K562 (cell line): Measurements from ENCODE around the gene EEFSEC. TPM values are rescaled to one million over a fixed set of nuclear protein-coding genes. Genes with fewer than 3 reads are reported as not detected.

Experiments used
- ATAC-seq: fragments of 200-7000 bp; cut with Tn5 transposase; 3 replicates; pipeline ENCODE4 v1.9.1; 2020; ENCODE audit warnings: moderate library complexity
- BruUV-seq: library from RNA; stranded (reverse); fragments of 400-500 nt; replicated peaks from 2 replicates; lab custom pipeline; 2021; lab: Mats Ljungman, UMichigan
- CTCF ChIA-PET: fragments of 300-600 bp; formaldehyde crosslinking; extraction: SDS; loops from one replicate; lab custom pipeline; 2021; ENCODE audit warnings: low intra/inter-chr PET ratio; lab: Yijun Ruan, JAX
- POLR2A ChIA-PET: fragments of 300-600, 350-650 bp; sonication (Branson Sonifier 250); formaldehyde crosslinking; extraction: SDS; loops from one replicate; lab custom pipeline; 2021; ENCODE audit warnings: antibody characterized with exemption, inconsistent platforms; lab: Yijun Ruan, JAX
- DNase-seq, 4 experiments: peaks; one replicate each; pipeline versions ENCODE4 v3.0.0 to v3.0.0-alpha.2; 2011 to 2018; ENCODE audit warnings: low spot score in 3 of 4, mixed read lengths in 3 of 4; ENCODE audit errors: extremely low read depth in 1 of 4
- FAIRE-seq: peaks from 2 replicates; lab custom pipeline; 2011; peaks lifted over from hg19 to GRCh38; lab: Jason Lieb, UNC
- H2AFZ ChIP-seq: 2 replicates; pipeline ENCODE4 v1.6.0; 2011; ENCODE audit warnings: low read depth, low read length, control low read depth, inconsistent platforms
- H3K27ac ChIP-seq: fragments of 200-600 bp; 3 replicates; pipeline ENCODE4 v1.8.0; 2011; ENCODE audit warnings: low read depth, mild to moderate bottlenecking, control low read depth, inconsistent platforms, low read length, moderate library complexity, mixed read lengths; ENCODE audit errors: extremely low read depth
- H3K27me3 ChIP-seq, 2 experiments: fragments of 300-600 bp in 1 of 2; 2 replicates in 1 of 2; 3 replicates in 1 of 2; pipeline versions ENCODE4 v1.6.0 to v1.8.0; 2011; ENCODE audit warnings: inconsistent platforms in 2 of 2, low read length in 2 of 2, mild to moderate bottlenecking in 1 of 2, mixed read lengths in 1 of 2, moderate library complexity in 1 of 2; ENCODE audit not compliant: control insufficient read depth in 2 of 2, insufficient read depth in 2 of 2
- H3K36me3 ChIP-seq: fragments of 300-600 bp; 3 replicates; pipeline ENCODE4 v1.8.0; 2011; ENCODE audit warnings: mild to moderate bottlenecking, low read length, inconsistent platforms; ENCODE audit not compliant: control insufficient read depth, insufficient read depth
- H3K4me1 ChIP-seq, 2 experiments: fragments of 200-600 bp in 1 of 2; replicated peaks in 1 of 2; 2 replicates in 1 of 2; 3 replicates in 1 of 2; pipeline versions ENCODE4 v1.5.1 to v1.8.0; 2011; ENCODE audit warnings: inconsistent platforms in 2 of 2, low read length in 2 of 2, mild to moderate bottlenecking in 1 of 2, mixed read lengths in 1 of 2, moderate library complexity in 1 of 2; ENCODE audit not compliant: control insufficient read depth in 2 of 2, insufficient read depth in 2 of 2
- H3K4me2 ChIP-seq: 2 replicates; pipeline ENCODE4 v1.6.1; 2011; ENCODE audit warnings: low read length, control low read depth, inconsistent platforms, mixed read lengths; ENCODE audit not compliant: insufficient read depth
- H3K4me3 ChIP-seq: fragments of 200-600 bp; sonication (generic), shearing (Covaris generic); 2 replicates; pipeline ENCODE4 v1.5.1; 2016; ENCODE audit warnings: control low read depth, inconsistent platforms
- H3K79me2 ChIP-seq: fragments of 200-600 bp; 3 replicates; pipeline ENCODE4 v1.8.0; 2011; ENCODE audit warnings: low read length, inconsistent platforms; ENCODE audit not compliant: control insufficient read depth, insufficient read depth
- H3K9ac ChIP-seq, 2 experiments: 2 replicates each; pipeline versions ENCODE4 v1.6.0 to v1.6.1; 2011; ENCODE audit warnings: low read depth in 2 of 2, low read length in 2 of 2, control low read depth in 1 of 2, inconsistent platforms in 1 of 2, mild to moderate bottlenecking in 1 of 2, mixed read lengths in 1 of 2; ENCODE audit not compliant: insufficient read depth in 1 of 2
- H3K9me1 ChIP-seq: one replicate; pipeline ENCODE4 v1.6.0; 2011; ENCODE audit warnings: inconsistent platforms, mild to moderate bottlenecking, low read length, moderate library complexity; ENCODE audit not compliant: control insufficient read depth, insufficient read depth
- H3K9me3 ChIP-seq: replicated peaks from 2 replicates; pipeline ENCODE4 v1.5.1; 2011; ENCODE audit warnings: low read depth, low read length, inconsistent platforms; ENCODE audit not compliant: control insufficient read depth, insufficient read depth
- H4K20me1 ChIP-seq: replicated peaks from 2 replicates; pipeline ENCODE4 v1.6.1; 2011; ENCODE audit warnings: low read length, inconsistent platforms, mixed read lengths; ENCODE audit not compliant: control insufficient read depth, insufficient read depth
- BACH1 ChIP-seq: fragments of 200-800 bp; sonication (Bioruptor generic); IDR thresholded peaks from 2 replicates; pipeline ENCODE4 v1.6.1; 2016; ENCODE audit warnings: missing genetic modification characterization, missing compliant biosample characterization
- FOS ChIP-seq: IDR thresholded peaks from 3 replicates; pipeline ENCODE4 v1.6.1; 2011; ENCODE audit not compliant: insufficient read length; ENCODE audit errors: extremely low read depth
- GTF2F1 ChIP-seq: IDR thresholded peaks from 2 replicates; pipeline ENCODE4 v1.6.1; 2011; ENCODE audit warnings: low read depth, low read length, improper control_type of control experiment
- NFIC ChIP-seq: fragments of 450-650 bp; IDR thresholded peaks from 2 replicates; pipeline ENCODE4 v1.6.1; 2017; ENCODE audit warnings: mild to moderate bottlenecking, inconsistent platforms
- RBM17 ChIP-seq: fragments of 200-400 bp; formaldehyde crosslinking; IDR thresholded peaks from 2 replicates; pipeline ENCODE4 v1.6.1; 2017; ENCODE audit warnings: low read depth, mild to moderate bottlenecking, low read length, borderline replicate concordance
- RHOXF2B ChIP-seq: fragments of 250-450 bp; sonication (Bioruptor Pico); conservative IDR thresholded peaks from 2 replicates; pipeline ENCODE4 v1.5.1; 2021
- SAFB ChIP-seq: fragments of 200-400 bp; formaldehyde crosslinking; IDR thresholded peaks from 2 replicates; pipeline ENCODE4 v1.6.1; 2017; ENCODE audit warnings: low read depth, low read length, borderline replicate concordance
- ZBTB40 ChIP-seq, 2 experiments: fragments of 450-650 bp in 1 of 2; sonication (generic) in 1 of 2; formaldehyde crosslinking in 1 of 2; IDR thresholded peaks; 2 replicates each; pipeline versions ENCODE4 v1.7.1 to v1.9.0; 2016 to 2022; ENCODE audit warnings: inconsistent platforms in 1 of 2, mild to moderate bottlenecking in 1 of 2, missing genetic modification reagents in 1 of 2
- ZNF274 ChIP-seq: IDR thresholded peaks from 2 replicates; pipeline ENCODE4 v1.6.1; 2011; ENCODE audit warnings: low read depth, mild to moderate bottlenecking, low read length, moderate library complexity, borderline replicate concordance
- WGBS: fragments of 100-300 bp; shearing (Covaris generic); methylation state at CpG from one replicate; pipeline ENCODE4 v1.1.6; 2016; ENCODE audit warnings: low coverage, mixed read lengths; ENCODE audit not compliant: insufficient coverage; ENCODE audit errors: missing lambda C conversion rate; 5-methylcytosine and 5-hydroxymethylcytosine counted together
- in situ Hi-C: fragments of 300-500 bp; cut with MboI; formaldehyde crosslinking; loops from 4 replicates; pipeline ENCODE4 v1.15.0; 2018; ENCODE audit warnings: inconsistent platforms, mixed read lengths
- intact Hi-C: fragments of 100-400 bp; cut with micrococcal nuclease; formaldehyde crosslinking; loops from 2 replicates; pipeline ENCODE4 v1.14.2; 2022
- polyA plus RNA-seq, 8 experiments: library from polyadenylated mRNA; depleted of rRNA in 4 of 8; stranded (reverse) in 5 of 8; unstranded in 3 of 8; fragments of >200 nt; fragmentation: Nextera tagmentation in 2 of 8; fragmentation: Illumina TruSeq in 1 of 8; extraction: Ambion mirVana in 2 of 8; extraction: Trizol in 1 of 8; gene quantifications; 2 replicates each; pipeline versions ENCODE4 v1.2.1 to v1.2.3, GENCODE V29; 2011 to 2014; ENCODE audit warnings: inconsistent platforms in 1 of 8, missing spikeins in 1 of 8
- total RNA-seq, 7 experiments: library from RNA; depleted of rRNA in 6 of 7; stranded (reverse); fragments of >200 nt in 6 of 7; fragmentation: Illumina TruSeq in 2 of 7; extraction: Trizol in 2 of 7; gene quantifications; 2 replicates each; pipeline versions ENCODE4 v1.2.1 to v1.2.3, GENCODE V29; 2011 to 2021; ENCODE audit warnings: low replicate concordance in 1 of 7
- TF ChIP-seq, protein P1 (sequence below), 3 experiments: fragments of 200-800 bp in 1 of 3; sonication (Bioruptor generic) in 1 of 3; sonication (generic) in 1 of 3; formaldehyde crosslinking in 1 of 3; IDR thresholded peaks; 2 replicates each; pipeline versions ENCODE4 v1.6.1 to v1.8.0; 2016 to 2022; ENCODE audit warnings: mild to moderate bottlenecking in 2 of 3, missing compliant biosample characterization in 2 of 3, missing genetic modification characterization in 2 of 3, missing genetic modification reagents in 1 of 3

Gene EEFSEC
- total and polyA plus RNA-seq, 9 of the 15 experiments (the other 6 are each of a cell fraction or from before 2014, with no cell fraction given) = 0.35 to 11.8 (median 7.7) TPM

- intact Hi-C loops = no loop called here
- DNase-seq = no peak
- TF ChIP-seq SAFB (no peak), BACH1 (tag) (no peak), RHOXF2B (CRISPR knock-in tag) (no peak), NFIC (no peak), GTF2F1 (no peak), FOS (no peak), ZNF274 (no peak), RBM17 (no peak), ZBTB40 (IDR thresholded peaks at IDR 0.05) (no peak), ZBTB40 (CRISPR knock-in tag; IDR thresholded peaks at IDR 0.05) (no peak)
- TF ChIP-seq, protein P1, sequence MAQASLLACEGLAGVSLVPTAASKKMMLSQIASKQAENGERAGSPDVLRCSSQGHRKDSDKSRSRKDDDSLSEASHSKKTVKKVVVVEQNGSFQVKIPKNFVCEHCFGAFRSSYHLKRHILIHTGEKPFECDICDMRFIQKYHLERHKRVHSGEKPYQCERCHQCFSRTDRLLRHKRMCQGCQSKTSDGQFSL (CRISPR knock-in tag; IDR thresholded peaks at IDR 0.05) = no peak
- TF ChIP-seq, protein P1 (tag; IDR thresholded peaks at IDR 0.05) = no peak
These were observed 141.8 kb downstream of the EEFSEC start for GRCh38 chr3:128294999-128295468.

More at GRCh38 chr3:128294999-128295468, 141.8 kb downstream of the EEFSEC start:
- POLR2A ChIA-PET = no interaction called here
- Histone ChIP-seq H3K27ac (no peak overlapping the region), H3K9me1 (no peaks in the 10 kb centered on the region), H3K4me2 (no peak overlapping the region), H3K9me3 (no peaks in the 10 kb centered on the region), H3K4me1 (no peaks in the 10 kb centered on the region; a peak in 1 of 5 replicates), H3K9ac (no peak overlapping the region), H4K20me1 (no peaks in the 10 kb centered on the region), H2AFZ (no peak overlapping the region), H3K27me3 (no peaks in the 10 kb centered on the region), H3K36me3 (no peaks in the 10 kb centered on the region), H3K4me3 (no peak overlapping the region), H3K79me2 (no peaks in the 10 kb centered on the region)
- CTCF ChIA-PET = no interaction called here
- BruUV-seq = no TSS peak
- FAIRE-seq (no peak), ATAC-seq (no peak)
- in situ Hi-C loops = no loop called here
- WGBS = 67% methylated on average over 4 of the region's 4 CpGs
